Choroid plexus epithelial cell (primary cell): Measurements from ENCODE around the gene PITPNM1.
A peak's percentile ranks its signal among the peaks of the same experiment; 100 is the strongest.

Experiments used
- DNase-seq: peaks from one replicate; pipeline ENCODE4 v3.0.0-alpha.2; 2010; ENCODE audit warnings: low read depth
- H3K4me3 ChIP-seq: 2 replicates; pipeline ENCODE4 v1.5.1; 2011; ENCODE audit warnings: low read depth, mild to moderate bottlenecking, control low read depth, low read length, moderate library complexity
- CTCF ChIP-seq: conservative IDR thresholded peaks from 2 replicates; pipeline ENCODE4 v1.5.1; 2011; ENCODE audit warnings: low read depth, mild to moderate bottlenecking, control low read depth, inconsistent platforms, low read length, moderate library complexity

Gene PITPNM1

GRCh38 chr11:67450796-67451657 is 54.1 kb downstream of the PITPNM1 start:
- no peak for TF ChIP-seq CTCF

GRCh38 chr11:67449116-67449844 is 55.9 kb downstream of the PITPNM1 start:
- no peak for TF ChIP-seq CTCF
- no peak overlapping the region for H3K4me3 ChIP-seq
- no peak for DNase-seq

More at GRCh38 chr11:67450796-67451657, 54.1 kb downstream of the PITPNM1 start:
- no peak overlapping the region for H3K4me3 ChIP-seq
- DNase-seq, result no peak

DNA sequence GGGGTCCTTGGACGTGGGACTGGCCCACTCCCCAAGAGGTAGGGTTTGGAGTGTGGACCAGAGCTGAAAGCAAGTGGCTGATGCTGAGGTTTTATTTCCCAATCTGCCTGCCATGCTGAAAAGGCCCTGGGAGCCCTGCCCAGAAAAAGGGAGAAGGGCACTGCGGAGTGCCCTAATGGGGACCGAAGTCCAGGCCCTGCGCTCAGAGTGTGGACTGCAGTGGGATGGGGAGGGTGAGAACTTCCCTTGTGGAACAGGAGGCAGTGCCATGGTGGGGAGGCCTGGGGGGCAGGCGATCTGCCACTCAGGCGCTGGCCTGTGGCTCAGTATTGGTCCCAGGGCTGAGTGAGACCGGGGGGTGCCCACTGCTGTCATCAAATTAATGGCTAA is 56.9 kb downstream of the PITPNM1 start:
- DNase-seq, result no peak
- TF ChIP-seq CTCF, result no peak
- no peak overlapping the region for H3K4me3 ChIP-seq

DNA sequence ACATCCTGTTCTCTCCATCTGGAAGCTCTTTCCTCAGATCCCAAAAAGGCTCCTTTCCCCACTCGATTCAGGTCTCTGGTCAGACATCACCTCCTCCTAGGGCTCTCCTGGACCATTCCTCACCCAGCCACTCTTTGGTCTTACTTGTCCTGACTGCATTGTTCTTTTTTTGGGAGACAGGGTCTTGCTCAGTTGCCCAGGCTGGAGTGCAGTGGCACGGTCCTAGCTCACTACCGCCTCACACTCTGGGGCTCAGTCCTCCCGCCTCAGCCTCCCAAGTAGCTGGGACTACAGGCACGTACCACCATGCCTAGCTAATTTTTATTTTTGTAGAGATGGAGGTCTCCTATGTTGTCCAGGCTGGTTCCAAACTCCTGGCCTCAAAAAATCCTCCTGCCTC is 59.6 kb downstream of the PITPNM1 start:
- no peak for TF ChIP-seq CTCF
- no peak for DNase-seq
- H3K4me3 ChIP-seq, result no peak overlapping the region

- no peak for TF ChIP-seq CTCF
- no peak for DNase-seq
- peak overlapping the region; percentile 79 for H3K4me3 ChIP-seq
These were observed 62.4 kb downstream of the PITPNM1 start for GRCh38 chr11:67442504-67443404.
